Measurements from ENCODE around the gene MALL.
"Not testable (repeated sequence)": the region's sequence is repeated elsewhere in the genome, so short reads cannot be mapped to it uniquely, and the experiment has no call there.

The MALL gene

DNA sequence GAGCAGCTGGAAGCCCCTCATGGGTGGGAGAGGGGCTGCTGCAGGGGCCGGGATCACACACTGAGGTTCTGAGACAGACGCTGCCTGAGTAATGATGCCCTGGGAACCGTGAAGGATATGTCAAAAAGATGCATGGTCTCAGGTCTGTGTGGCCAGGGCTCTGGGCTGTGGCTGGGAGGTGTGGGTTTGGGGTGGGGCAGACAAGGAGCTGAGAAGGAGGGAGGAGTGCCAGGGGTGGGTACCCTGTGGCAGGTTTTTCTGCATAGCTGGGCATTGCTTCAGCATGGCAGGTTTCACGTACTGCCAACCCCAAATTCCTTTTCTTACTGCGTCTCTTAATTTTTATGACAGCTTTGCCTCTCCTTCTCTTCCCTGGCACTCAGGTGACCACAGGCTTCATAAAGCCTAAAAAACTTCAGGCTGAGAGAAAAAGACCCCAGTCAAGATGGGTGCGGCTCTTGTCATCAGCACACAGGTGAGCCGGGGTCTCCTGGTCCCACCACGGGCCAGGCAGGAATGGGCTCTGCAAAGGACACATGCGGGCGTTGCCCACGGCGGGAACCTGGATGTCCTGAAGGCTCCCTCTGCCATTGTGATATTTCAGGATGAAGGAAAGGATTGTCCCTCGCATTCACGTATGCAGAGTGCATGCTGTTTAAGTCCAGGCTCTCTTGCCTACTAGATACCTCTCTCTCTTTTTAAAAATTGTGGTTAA, 18.0 kb downstream of the MALL start:
- DNase-seq, result no peak

DNA sequence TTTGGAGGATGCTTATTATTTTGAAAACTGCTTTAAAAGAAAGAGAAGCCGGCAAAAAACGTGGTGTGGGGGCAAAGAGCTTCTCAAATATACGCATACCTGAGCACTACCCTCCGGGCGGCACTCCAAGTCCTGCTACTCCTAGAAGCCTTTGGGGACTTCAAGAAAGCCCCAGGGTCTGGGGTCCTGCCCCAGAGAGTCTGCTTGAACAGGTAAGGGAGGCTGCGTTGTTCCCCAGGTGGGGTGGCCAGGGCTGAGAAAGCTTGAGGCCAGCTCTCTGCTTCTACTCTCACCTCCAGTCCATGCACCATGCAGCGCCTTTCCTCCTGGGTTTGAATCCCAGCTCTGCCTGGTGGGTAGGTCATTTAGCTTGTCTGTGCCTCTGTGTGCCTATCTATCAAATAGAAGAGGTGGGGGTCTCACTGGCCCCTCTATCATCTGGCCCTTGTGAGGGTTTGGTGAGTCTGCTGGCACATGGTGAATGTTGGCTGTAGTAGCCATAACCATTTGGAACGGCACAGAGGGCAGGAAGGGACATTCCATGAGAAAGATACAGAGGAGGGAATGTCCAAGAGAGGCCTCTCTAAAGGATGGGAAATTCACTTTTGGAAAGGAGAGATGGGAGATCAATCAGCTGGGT, 19.5 kb downstream of the MALL start:
- no peak for DNase-seq

DNA sequence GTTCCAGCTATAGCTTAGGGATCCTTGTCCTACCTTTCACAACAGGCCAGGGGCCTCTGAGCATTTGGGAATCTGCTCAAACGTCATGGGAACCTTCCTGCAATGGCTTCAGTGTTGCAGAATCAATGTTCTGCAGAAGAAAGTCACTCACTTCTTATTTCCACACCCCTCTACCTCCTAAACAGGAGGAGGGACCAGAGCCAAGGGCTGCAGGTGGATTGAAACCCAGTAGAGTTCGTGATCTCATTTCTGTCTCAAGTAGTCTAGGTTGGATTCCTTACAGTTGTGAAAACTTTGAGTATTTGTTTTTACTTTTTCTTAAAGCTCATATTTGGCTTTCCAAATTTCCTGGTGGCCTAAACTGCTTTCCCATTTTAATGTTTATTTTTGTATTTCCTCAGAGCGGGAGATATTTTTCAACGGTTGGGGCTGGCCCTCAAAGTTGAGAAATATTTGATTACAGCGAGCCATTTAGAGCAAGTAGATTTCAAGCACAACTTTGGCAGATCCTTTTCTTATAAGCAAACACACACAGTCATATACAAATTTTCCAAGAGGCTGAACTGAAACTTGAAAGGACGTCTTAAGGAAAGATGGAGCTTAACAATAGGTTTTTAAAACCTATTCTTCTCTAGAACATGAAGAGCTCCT, 20.6 kb downstream of the MALL start:
- DNase-seq, result not testable (repeated sequence)

DNA sequence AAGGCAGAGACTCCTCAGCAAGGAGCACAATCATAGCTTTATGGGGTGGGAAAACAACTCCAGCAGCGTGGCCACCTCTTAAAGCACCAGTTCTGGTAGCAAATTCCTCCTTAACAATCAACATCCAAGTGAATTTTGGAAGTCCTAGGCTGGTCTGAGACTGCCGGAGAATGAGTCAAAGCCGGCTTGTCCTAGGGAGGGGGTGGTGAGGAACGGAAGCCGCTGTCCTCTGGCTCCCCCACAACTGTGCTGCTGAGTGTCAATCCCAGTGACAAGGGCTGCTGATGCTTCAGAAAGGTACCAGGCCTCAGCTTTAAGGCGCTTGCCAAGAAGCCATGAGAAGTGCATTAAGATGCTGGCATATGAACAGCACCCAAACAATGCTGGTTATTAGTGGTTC, 21.7 kb downstream of the MALL start:
- DNase-seq, result not testable (repeated sequence)

DNA sequence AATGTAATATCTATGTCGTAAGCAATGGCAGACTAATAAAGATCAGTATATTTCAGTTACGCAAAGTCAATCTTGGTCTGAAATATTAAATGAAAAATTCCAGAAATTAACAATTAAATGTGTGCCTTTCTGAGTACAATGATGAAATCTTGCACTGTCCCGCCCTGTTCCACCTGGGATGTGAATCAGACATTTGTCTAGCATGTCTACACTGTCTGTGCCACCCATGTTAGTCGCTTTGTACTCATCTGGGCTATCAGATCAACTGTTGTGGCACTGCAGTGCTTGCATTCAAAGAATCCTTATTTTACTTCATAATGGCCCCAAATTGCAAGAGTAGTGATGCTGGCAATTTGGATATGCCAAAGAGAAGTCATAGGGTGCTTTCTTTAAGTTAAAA, 25.5 kb downstream of the MALL start:
- DNase-seq, result not testable (repeated sequence)

DNA sequence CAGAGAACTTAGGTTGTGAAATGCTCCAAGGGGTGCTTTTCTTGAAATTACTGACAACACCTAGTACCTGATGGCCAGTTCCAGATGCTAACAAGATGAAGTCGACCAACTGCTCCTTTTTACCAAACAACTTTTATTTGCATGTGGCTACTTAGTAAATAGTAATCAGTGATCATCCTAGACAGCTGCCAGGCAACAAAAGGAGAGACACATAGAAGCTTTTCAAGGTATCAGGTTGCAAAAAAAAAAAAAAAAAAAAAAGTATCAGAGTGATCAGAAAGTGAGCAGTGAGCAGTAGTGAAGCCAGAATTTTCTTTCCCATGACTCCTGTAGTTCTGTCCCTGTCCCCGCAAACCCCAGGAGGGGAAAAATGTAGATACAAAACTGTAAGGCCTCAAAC, 31.9 kb downstream of the MALL start:
- not testable (repeated sequence) for DNase-seq

DNA sequence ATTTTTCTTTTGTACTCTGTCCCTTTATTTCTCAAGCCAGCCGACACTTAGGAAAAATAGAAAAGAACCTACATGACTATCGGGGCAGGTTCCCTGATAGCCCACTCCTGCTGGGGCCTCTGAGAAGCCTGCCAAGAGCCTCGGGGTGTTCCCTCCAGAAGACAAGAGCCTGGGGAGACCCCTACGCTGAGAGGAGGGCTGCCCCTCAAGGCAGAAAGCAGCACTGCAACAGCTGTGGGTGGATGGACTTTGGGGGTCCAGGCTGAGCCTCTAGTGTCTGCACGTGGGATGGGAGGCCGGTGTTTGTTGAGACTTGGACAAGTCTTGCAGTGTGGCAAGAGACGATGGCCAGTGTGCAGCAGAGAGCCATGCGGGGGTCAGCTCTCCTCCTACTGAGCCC, 32.5 kb downstream of the MALL start:
- not testable (repeated sequence) for DNase-seq

DNA sequence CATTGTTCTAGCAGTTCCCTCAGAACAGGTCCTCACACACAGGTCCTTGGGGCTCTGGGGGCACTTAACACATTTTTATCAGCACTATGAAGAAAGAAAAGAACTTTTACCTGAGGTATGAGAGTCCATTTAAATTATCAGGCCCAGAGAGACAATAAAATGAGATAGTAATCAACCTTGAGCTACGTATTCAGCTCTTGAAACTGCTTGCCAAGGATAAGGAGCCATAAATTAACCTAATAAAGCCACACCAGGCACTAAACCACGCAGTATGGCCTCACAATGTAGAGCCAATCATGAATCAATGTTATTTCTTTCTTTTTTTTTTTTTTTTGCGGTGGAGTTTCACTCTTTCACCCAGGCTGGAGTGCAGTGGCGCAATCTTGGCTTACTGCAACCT, 37.5 kb downstream of the MALL start:
- DNase-seq, result not testable (repeated sequence)

DNA sequence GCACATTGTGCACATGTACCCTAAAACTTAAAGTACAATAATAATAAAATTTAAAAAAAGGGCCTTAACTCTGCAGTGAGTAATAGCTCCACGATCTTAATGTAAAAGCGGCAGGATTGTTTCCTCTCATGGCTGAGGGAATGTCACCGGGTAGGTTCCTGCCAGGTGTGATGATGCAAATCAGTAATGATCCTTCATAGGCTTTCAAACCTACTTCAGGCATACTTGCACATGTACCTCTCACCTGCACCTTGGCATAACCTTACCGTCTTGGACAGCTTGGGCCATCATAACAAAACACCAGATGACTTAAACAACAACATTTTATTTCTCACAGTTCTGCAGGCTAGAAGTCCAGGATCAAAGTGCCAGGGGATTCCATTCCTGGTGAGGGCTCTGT, 39.7 kb downstream of the MALL start:
- not testable (repeated sequence) for DNase-seq

DNA sequence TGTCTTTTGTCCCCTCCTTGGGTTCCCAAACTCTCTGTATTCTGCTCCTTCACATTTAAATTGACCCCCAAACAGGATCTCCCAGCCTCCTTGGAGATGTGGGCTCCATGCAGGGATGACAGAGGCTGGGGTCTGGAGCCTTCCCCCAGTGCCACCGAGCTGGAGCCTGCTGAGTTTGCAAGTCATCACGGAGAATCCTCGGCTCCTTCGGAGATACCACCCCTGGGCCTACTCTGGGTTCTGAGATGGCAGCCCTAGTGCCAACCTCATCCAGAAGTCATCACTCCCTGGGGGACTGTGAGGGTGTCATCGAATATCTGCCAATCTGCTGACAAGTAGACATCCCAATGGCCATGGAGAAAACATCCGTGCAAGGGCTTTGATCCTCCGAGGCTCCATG, 45.8 kb downstream of the MALL start:
- DNase-seq, result not testable (repeated sequence)

DNA sequence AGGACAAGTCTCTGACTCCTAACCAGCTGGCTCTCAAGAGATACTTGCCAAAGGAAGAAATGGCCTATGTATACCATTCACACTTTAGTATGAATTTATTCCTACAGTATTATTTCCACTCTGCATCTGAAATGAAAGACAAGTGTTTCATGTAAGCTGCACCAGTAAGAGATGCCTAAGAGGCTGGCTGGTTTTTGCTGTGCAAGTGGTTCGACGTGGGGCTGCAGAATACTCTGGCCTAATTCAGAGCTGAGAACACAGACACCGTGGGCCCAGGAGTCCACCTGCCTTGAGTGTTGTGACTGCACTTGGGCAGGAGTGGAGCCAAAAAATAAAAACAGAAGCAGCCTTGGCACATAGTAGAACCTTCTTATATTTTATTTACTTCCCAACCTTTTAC, 47.5 kb downstream of the MALL start:
- DNase-seq, result not testable (repeated sequence)

DNA sequence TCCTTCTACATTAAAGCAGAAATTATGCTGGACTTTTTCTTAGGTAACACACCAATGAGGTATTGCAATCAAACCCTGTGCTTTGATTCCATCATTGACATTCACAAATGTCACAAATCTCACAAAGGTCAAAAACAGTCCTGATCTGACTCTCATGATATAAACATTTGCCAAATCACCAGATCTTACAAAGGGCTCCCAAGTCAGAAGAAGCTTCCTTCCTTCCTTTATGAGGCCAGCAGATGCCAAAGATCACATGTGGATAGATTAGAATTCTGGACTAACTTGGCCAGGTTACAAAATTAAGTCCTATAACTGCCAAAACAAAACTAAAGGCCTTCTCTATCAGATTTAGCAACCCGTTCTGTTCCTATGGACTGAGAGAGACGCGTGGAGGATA, 53.3 kb downstream of the MALL start:
- DNase-seq, result not testable (repeated sequence)

DNA sequence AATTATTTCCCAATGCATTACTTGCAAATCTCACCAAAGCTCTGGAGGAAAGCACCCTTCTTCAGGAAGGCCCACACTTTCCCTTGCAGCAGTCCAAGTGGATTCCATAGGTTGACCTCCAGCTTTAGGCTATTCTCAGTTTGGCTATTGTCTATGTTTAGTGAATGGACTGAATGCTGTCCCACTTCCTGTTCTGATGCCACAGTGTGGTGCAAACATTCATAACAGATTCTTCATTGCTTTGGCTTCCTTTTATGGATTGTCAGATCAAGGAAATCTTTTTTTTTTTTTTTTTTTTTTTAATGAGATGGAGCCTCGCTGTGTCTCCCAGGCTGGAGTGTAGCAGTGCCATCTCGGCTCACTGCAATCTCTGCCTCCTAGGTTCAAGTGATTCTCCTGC, 55.1 kb downstream of the MALL start:
- DNase-seq, result not testable (repeated sequence)

DNA sequence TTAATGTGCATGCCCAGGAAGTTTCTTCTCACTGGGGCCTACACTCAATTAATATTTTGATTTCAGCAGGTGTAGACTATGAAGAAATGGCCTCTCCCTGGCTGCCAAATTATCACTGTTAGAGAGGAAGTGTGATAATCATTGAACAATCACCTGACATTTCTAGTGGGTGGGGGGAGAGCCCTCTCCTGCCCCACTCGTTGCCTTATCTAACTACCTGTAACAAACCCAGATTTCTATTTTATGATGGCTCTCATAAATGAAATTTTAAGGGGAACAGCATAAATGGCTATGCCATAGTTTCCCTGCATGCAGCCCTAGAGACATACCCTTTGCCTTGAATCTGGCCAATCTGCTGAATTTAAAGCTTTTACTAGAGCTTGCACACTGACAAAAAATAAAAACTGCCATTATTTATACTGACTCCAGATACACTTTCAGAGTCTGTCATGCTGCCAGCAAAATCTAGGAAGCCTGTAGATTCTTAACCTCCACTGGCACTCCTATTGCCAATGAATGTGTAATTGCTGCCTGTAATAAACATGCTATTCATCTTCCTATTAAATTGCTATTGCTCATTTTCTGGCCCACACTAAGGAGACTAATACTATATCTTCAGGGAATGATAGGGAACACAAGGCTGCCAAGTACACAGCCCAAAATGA, 55.8 kb downstream of the MALL start:
- DNase-seq, result not testable (repeated sequence)

DNA sequence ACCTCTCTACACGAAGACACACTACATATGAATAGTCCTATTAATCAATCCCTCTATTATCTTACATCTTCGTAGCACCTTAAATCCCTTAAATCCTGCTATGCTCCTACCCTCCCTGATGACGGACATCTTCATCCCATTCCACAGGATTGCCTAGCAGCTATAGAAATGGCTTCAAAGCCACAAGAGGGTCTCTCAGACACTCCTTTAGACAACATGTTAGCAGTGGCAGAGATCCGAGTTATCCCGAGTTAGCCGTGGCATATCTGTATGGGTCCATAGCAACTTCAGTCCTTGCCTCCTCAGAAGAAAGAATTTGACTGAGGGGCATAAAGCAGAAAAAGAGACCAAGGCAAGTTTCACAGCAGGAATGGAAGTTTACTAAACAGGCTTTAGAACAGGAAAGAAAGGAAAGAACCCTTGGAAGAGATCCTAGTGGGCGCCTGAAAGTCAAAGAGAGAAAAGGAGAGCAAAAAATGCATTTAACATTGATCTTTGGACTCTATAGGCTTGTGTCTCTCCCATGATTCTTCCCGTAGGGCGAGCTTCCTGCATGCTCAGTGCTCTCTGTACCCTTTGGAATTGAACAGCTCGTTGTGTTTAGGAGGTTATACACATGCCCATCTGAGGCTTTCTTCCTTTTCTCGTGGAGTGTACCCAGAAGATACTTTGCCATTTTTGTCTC, 56.5 kb downstream of the MALL start:
- DNase-seq, result not testable (repeated sequence)

DNA sequence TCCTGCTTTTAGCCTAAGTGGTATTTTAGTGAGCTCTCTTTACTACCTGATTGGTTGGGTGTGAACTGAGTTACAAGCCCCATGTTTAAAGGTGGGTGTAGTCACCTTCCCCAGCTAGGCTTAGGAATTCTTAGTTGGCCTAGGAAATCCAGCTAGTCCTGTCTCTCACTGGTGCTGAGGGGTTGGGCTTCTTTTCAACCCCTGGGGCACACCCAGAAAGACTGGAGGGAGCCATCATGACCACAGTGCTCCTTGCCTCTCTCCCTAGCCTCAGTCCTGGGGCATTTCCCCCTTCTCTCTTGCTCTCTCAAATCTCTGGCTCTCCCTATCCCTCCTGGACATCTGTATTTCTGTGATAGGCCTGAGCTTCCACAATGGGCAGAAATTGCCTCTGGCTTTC, 57.6 kb downstream of the MALL start:
- not testable (repeated sequence) for DNase-seq

DNA sequence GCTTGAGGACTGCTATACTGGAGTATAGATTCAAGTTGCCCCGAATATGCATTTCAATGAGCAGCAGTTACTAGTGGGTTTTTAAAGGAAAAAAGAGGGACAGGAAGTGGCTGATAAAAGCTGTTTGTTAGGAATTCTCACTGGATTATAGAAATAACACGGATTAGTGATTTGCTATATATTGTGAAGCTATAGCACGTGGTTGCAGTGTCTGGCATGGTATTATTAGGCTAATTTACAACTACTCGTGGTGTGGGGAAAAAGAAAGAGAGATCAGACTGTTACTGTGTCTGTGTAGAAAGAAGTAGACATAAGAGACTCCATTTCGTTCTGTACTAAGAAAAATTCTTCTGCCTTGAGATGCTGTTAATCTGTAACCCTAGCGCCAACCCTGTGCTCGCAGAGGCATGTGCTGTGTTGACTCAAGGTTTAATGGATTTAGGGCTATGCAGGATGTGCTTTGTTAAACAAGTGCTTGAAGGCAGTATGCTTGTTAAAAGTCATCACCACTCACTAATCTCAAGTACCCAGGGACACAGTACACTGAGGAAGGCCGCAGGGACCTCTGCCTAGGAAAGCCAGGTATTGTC, 59.7 kb downstream of the MALL start:
- not testable (repeated sequence) for DNase-seq

DNA sequence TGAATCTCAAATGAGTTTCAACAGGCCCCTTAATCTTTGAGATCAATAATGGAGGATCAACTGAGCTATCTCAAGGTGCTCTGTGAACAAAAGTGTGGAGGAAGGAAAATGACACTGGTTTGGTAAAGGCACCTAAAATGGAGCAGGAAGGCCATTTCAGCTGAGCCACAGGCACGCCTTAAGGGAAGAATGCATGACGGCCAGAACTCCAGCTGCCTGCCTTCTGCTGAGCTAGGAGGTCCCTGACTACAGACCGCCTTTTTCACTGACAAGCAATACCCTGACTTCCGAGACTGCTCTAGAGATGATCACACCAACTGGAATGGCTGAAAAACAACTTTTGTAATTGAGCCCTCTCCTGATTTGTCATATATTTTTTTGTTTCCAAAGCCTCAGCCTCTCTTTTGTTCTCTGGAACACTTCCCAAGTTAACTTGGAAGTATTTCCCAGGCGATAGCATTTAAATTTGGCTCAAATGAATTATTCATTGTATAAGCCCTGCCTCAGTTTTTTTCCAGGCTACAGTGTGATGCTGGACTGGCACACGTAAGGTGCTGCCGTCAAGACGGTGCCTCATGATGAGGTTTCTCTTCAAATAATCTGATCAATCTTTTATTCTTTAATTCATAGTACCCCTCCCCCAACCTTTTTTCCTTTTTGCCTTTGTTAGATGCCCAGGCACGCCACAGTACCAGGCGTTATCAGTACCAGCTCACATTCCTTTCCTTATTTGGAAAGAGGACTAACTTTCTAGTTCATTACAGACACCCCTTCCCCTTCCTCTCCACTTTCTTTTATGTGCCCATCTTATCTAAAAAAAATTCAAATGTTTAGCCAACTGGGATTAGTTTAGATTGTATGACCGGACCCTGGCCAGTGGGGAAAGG, 60.9 kb downstream of the MALL start:
- not testable (repeated sequence) for DNase-seq

DNA sequence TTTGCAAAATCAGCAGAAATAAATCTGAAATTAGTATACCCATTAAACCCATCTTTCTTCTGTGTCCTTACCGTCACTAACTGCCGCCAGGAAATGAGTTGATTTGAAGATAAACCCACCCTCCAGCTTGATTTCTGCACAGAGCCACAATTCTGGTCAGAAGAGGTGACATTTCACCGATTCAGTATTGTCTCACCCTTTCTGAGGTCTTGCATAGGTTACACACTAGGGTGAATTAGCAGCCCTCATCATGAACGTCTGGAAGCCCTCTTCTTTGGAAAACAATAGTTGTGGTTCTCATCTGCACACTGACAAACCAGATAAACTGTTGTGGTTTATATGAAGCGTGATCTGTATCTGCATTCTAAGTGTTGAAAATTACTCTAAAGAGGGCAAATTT, 61.9 kb downstream of the MALL start:
- not testable (repeated sequence) for DNase-seq

DNA sequence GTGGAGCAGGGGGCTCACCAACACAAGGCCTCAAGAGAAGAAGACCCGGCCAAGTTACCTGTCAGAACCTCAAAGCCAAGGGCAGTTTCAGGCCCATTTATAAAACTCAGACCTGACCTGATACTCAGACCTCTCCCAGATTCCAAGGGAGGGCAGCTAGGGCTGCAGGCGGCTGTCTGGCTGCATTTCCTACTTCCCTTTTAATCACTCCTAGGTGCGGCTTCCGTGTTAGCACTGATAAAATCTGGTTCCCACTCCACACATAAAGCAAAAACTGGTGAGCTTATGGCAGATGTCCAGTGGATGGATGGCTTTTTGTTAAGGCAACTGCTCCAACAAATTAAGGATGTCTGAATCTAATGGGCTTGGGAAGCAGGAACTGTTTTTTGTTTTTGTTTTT, 63.5 kb downstream of the MALL start:
- not testable (repeated sequence) for DNase-seq

DNA sequence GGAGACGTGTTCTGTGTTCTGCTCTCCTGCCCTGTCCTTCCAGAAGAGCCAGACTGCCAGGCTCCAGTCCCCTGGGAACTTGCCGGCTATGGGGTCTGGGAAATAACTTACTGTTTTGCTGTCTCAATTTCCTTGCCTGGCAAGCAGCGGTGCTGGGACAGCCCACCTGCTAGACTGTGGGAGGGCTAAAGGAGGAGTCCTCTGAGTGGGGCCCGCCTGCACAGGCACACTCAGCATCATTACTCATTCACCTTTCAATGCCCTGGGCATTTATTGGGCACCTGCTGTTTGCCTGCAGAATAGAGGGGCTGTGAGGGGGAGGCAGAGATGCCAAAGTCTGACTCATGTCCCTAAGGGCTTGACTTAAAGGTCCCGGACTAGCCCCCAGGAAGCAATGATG, 65.4 kb downstream of the MALL start:
- not testable (repeated sequence) for DNase-seq

Measured in NCI-H1694 (cell line).